ENCODE measurements around the gene UNC13A.

Gene UNC13A

GRCh38 chr19:17720440-17720839 is 32.3 kb upstream of the UNC13A start:
- H3K27ac Mint-ChIP-seq = peak overlapping the region; percentile 64
- peaks cover 5% of the 10 kb centered on the region for H3K36me3 Mint-ChIP-seq (ENCODE audit: low read depth)
- peaks cover 2% of the 10 kb centered on the region for H3K27me3 Mint-ChIP-seq (ENCODE audit: low read depth)
- peak overlapping the region; percentile 89 for H3K4me3 Mint-ChIP-seq
- no peaks in the 10 kb centered on the region for H3K9me3 Mint-ChIP-seq
- peaks cover 36% of the 10 kb centered on the region for H3K4me1 Mint-ChIP-seq (ENCODE audit: low read depth)
- DNase-seq (ENCODE audit: low spot score) = no peak

GRCh38 chr19:17719730-17720400 is 31.7 kb upstream of the UNC13A start:
- H3K27me3 Mint-ChIP-seq (ENCODE audit: low read depth) = peaks cover 2% of the 10 kb centered on the region
- peaks cover 2% of the 10 kb centered on the region for H3K36me3 Mint-ChIP-seq (ENCODE audit: low read depth)
- DNase-seq (ENCODE audit: low spot score) = peak; percentile 23
- H3K4me1 Mint-ChIP-seq (ENCODE audit: low read depth) = peaks cover 36% of the 10 kb centered on the region
- peak overlapping the region; percentile 64 for H3K27ac Mint-ChIP-seq
- no peaks in the 10 kb centered on the region for H3K9me3 Mint-ChIP-seq
- peak overlapping the region; percentile 89 for H3K4me3 Mint-ChIP-seq

GRCh38 chr19:17718947-17719711 is 31.0 kb upstream of the UNC13A start, which contains the start of gene MAP1S:
Gene MAP1S (plus strand): TSS chr19:17719480. CDS start chr19:17719503, 23 bp downstream.
- Mint-ChIP-seq H3K9me3 (no peaks in the 10 kb centered on the region), H3K27ac (peak within 1 kb of the TSS; percentile 81), H3K4me3 (peak within 1 kb of the TSS; percentile 89), H3K36me3 (ENCODE audit: low read depth) (peaks cover 2% of the 10 kb centered on the region), H3K4me1 (ENCODE audit: low read depth) (peaks cover 36% of the 10 kb centered on the region), H3K27me3 (ENCODE audit: low read depth) (peaks cover 2% of the 10 kb centered on the region)
- DNase-seq (ENCODE audit: low spot score) = peak; percentile 68

GRCh38 chr19:17718550-17718946 is 30.4 kb upstream of the UNC13A start:
- DNase-seq (ENCODE audit: low spot score) = no peak
- Mint-ChIP-seq H3K4me3 (peak overlapping the region; percentile 84), H3K9me3 (no peaks in the 10 kb centered on the region), H3K36me3 (ENCODE audit: low read depth) (peaks cover 2% of the 10 kb centered on the region), H3K27ac (peak overlapping the region; percentile 81), H3K27me3 (ENCODE audit: low read depth) (peaks cover 2% of the 10 kb centered on the region), H3K4me1 (ENCODE audit: low read depth) (peaks cover 36% of the 10 kb centered on the region)

- Mint-ChIP-seq H3K27ac (no peak overlapping the region), H3K4me1 (ENCODE audit: low read depth) (peaks cover 29% of the 10 kb centered on the region)
Observed at GRCh38 chr19:17716309-17716929, 28.3 kb upstream of the UNC13A start.

GRCh38 chr19:17711851-17712250 is 23.7 kb upstream of the UNC13A start:
- no peaks in the 10 kb centered on the region for H3K36me3 Mint-ChIP-seq (ENCODE audit: low read depth)
- no peaks in the 10 kb centered on the region for H3K4me1 Mint-ChIP-seq (ENCODE audit: low read depth)
- H3K9me3 Mint-ChIP-seq = no peaks in the 10 kb centered on the region
- no peak for DNase-seq (ENCODE audit: low spot score)
- no peaks in the 10 kb centered on the region for H3K27me3 Mint-ChIP-seq (ENCODE audit: low read depth)
- no peak overlapping the region for H3K27ac Mint-ChIP-seq
- no peak overlapping the region for H3K4me3 Mint-ChIP-seq

More at GRCh38 chr19:17716309-17716929, 28.3 kb upstream of the UNC13A start:
- Mint-ChIP-seq H3K36me3 (ENCODE audit: low read depth) (no peaks in the 10 kb centered on the region), H3K27me3 (ENCODE audit: low read depth) (peaks cover 2% of the 10 kb centered on the region), H3K4me3 (no peak overlapping the region), H3K9me3 (no peaks in the 10 kb centered on the region)
- no peak for DNase-seq (ENCODE audit: low spot score)

DNA sequence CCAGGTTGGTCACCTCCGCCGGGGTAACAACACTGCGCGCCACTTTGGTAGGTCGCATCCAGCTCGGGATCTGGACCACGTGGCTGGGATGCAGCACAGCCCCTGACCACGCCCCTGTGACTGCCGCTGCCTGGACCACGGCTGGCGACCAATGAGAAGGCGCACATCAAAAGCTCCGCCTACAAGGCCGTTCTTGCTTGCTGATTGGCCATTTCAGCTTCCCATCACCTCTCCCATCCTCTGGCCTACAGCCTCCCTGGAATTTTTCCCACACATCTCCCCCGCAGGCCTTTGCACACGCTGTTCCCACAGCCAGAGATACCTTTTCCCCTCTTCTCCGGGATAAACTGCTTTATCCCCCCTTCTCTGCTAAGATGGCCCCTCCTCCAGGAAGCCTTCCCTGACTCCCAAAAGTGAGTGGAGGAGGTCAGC is 18.6 kb upstream of the UNC13A start:
- H3K27ac Mint-ChIP-seq = no peak overlapping the region
- no peaks in the 10 kb centered on the region for H3K9me3 Mint-ChIP-seq
- H3K4me1 Mint-ChIP-seq (ENCODE audit: low read depth) = no peaks in the 10 kb centered on the region
- no peak overlapping the region for H3K4me3 Mint-ChIP-seq
- DNase-seq (ENCODE audit: low spot score) = no peak
- H3K27me3 Mint-ChIP-seq (ENCODE audit: low read depth) = no peaks in the 10 kb centered on the region
- no peaks in the 10 kb centered on the region for H3K36me3 Mint-ChIP-seq (ENCODE audit: low read depth)

DNA sequence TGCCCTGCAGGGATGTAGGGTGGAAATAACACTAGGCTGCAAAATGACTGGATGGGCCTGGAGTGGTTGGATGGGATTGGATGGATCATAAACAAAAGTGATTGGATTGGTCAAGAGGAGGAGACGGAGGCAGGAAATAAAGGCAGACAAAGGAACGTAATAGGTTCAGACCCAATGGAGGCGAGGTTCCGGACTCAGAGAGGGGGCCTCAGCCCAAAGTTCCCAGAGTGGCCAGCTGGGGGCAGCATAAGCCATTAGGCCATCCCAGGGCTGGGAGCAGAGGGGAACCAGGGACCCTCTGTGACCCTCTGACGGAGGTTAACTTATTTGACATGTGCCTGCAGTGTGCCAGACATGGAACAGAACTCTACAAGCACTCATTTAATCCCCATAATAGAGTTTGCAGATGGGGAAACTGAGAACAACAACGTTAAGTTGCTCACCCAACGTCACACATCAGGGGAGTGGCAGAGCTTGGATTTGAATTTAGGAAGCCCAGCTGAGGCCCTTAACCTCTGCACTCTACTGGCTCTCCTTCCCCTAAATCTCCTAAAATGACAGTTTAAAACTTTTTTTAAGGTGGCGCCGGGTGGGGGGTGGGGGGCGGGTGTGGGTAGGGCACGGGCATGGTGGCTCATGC is 15.8 kb upstream of the UNC13A start:
- Mint-ChIP-seq H3K27me3 (ENCODE audit: low read depth) (peaks cover 4% of the 10 kb centered on the region), H3K4me3 (no peak overlapping the region), H3K27ac (no peak overlapping the region), H3K36me3 (ENCODE audit: low read depth) (no peaks in the 10 kb centered on the region), H3K9me3 (no peaks in the 10 kb centered on the region), H3K4me1 (ENCODE audit: low read depth) (no peaks in the 10 kb centered on the region)
- DNase-seq (ENCODE audit: low spot score) = peak; percentile 55

- DNase-seq (ENCODE audit: low spot score) = no peak
- Mint-ChIP-seq H3K36me3 (ENCODE audit: low read depth) (no peaks in the 10 kb centered on the region), H3K9me3 (no peaks in the 10 kb centered on the region), H3K4me3 (no peak overlapping the region), H3K4me1 (ENCODE audit: low read depth) (no peaks in the 10 kb centered on the region), H3K27me3 (ENCODE audit: low read depth) (peaks cover 24% of the 10 kb centered on the region), H3K27ac (no peak overlapping the region)
Observed at GRCh38 chr19:17695198-17695597, 7.0 kb upstream of the UNC13A start.

- Mint-ChIP-seq H3K4me3 (no peak overlapping the region), H3K27me3 (ENCODE audit: low read depth) (peaks cover 27% of the 10 kb centered on the region)
Observed at GRCh38 chr19:17692566-17692965, 4.4 kb upstream of the UNC13A start.

GRCh38 chr19:17688853-17689595 is 870 bp upstream of the UNC13A start:
- Mint-ChIP-seq H3K27me3 (ENCODE audit: low read depth) (peaks cover 40% of the 10 kb centered on the region), H3K36me3 (ENCODE audit: low read depth) (peaks cover 2% of the 10 kb centered on the region), H3K4me1 (ENCODE audit: low read depth) (peaks cover 4% of the 10 kb centered on the region), H3K27ac (peak overlapping the region; percentile 42), H3K9me3 (no peaks in the 10 kb centered on the region), H3K4me3 (no peak overlapping the region)
- no peak for DNase-seq (ENCODE audit: low spot score)

More at GRCh38 chr19:17692566-17692965, 4.4 kb upstream of the UNC13A start:
- Mint-ChIP-seq H3K9me3 (no peaks in the 10 kb centered on the region), H3K27ac (no peak overlapping the region), H3K36me3 (ENCODE audit: low read depth) (peaks cover 2% of the 10 kb centered on the region), H3K4me1 (ENCODE audit: low read depth) (peaks cover 3% of the 10 kb centered on the region)
- no peak for DNase-seq (ENCODE audit: low spot score)

- peaks cover 2% of the 10 kb centered on the region for H3K36me3 Mint-ChIP-seq (ENCODE audit: low read depth)
- no peak overlapping the region for H3K4me3 Mint-ChIP-seq
- H3K27ac Mint-ChIP-seq = no peak overlapping the region
- peaks cover 4% of the 10 kb centered on the region for H3K4me1 Mint-ChIP-seq (ENCODE audit: low read depth)
- peaks cover 48% of the 10 kb centered on the region for H3K27me3 Mint-ChIP-seq (ENCODE audit: low read depth)
- no peak for DNase-seq (ENCODE audit: low spot score)
- H3K9me3 Mint-ChIP-seq = no peaks in the 10 kb centered on the region
Observed at GRCh38 chr19:17687141-17687856, 855 bp downstream of the UNC13A start.

GRCh38 chr19:17686592-17687024 is 1.5 kb downstream of the UNC13A start:
- no peak for DNase-seq (ENCODE audit: low spot score)
- Mint-ChIP-seq H3K4me3 (no peak overlapping the region), H3K9me3 (no peaks in the 10 kb centered on the region), H3K4me1 (ENCODE audit: low read depth) (peaks cover 4% of the 10 kb centered on the region), H3K27me3 (ENCODE audit: low read depth) (peaks cover 49% of the 10 kb centered on the region), H3K27ac (no peak overlapping the region), H3K36me3 (ENCODE audit: low read depth) (peaks cover 2% of the 10 kb centered on the region)
